Fibroblast of lung (primary cell): Measurements from ENCODE around the gene KIAA0753. TPM values are rescaled to one million over a fixed set of nuclear protein-coding genes. Genes with fewer than 3 reads are reported as not detected.
"Not testable (repeated sequence)": the region's sequence is repeated elsewhere in the genome, so short reads cannot be mapped to it uniquely, and the experiment has no call there.

Experiments used
- DNase-seq, 2 donors: peaks; one replicate each; pipeline versions ENCODE4 v3.0.0 to v3.0.0-alpha.2; 2010; ENCODE audit warnings: low read depth in 2 of 2
- H2AFZ ChIP-seq: 2 replicates; pipeline ENCODE4 v1.5.1; 2012; ENCODE audit warnings: low read length, control low read depth, inconsistent platforms
- H3K27ac ChIP-seq: 2 replicates; pipeline ENCODE4 v1.5.1; 2011; ENCODE audit warnings: low read length, control low read depth; ENCODE audit not compliant: insufficient read depth
- H3K27me3 ChIP-seq: 2 replicates; pipeline ENCODE4 v1.5.1; 2011; ENCODE audit warnings: mild to moderate bottlenecking, low read length; ENCODE audit not compliant: control insufficient read depth, insufficient read depth
- H3K36me3 ChIP-seq: 2 replicates; pipeline ENCODE4 v1.5.1; 2011; ENCODE audit warnings: low read length; ENCODE audit not compliant: control insufficient read depth, insufficient read depth
- H3K4me1 ChIP-seq: 2 replicates; pipeline ENCODE4 v1.5.1; 2011; ENCODE audit warnings: low read length; ENCODE audit not compliant: control insufficient read depth, insufficient read depth; ENCODE audit errors: extremely low read depth
- H3K4me2 ChIP-seq: 2 replicates; pipeline ENCODE4 v1.5.1; 2011; ENCODE audit warnings: low read length, control low read depth; ENCODE audit not compliant: insufficient read depth; ENCODE audit errors: extremely low read depth
- H3K4me3 ChIP-seq, 4 experiments: fragments of 200-600 bp in 1 of 4; sonication (generic) in 1 of 4; replicated peaks in 1 of 4; 2 replicates each; pipeline ENCODE4 v1.5.1; 2011 to 2016; ENCODE audit warnings: low read length in 4 of 4, low read depth in 3 of 4, mild to moderate bottlenecking in 3 of 4, control low read depth in 2 of 4, inconsistent platforms in 1 of 4, mixed read lengths in 1 of 4; ENCODE audit not compliant: insufficient read depth in 1 of 4; ENCODE audit errors: control extremely low read depth in 1 of 4
- H3K79me2 ChIP-seq: 2 replicates; pipeline ENCODE4 v1.5.1; 2012; ENCODE audit warnings: mild to moderate bottlenecking, low read length, inconsistent platforms; ENCODE audit not compliant: control insufficient read depth, insufficient read depth
- H3K9ac ChIP-seq: 2 replicates; pipeline ENCODE4 v1.5.1; 2011; ENCODE audit warnings: mild to moderate bottlenecking, low read length, control low read depth; ENCODE audit not compliant: insufficient read depth
- H3K9me3 ChIP-seq: 2 replicates; pipeline ENCODE4 v1.5.1; 2012; ENCODE audit warnings: low read depth, low read length; ENCODE audit not compliant: control insufficient read depth, insufficient read depth
- H4K20me1 ChIP-seq: 2 replicates; pipeline ENCODE4 v1.5.1; 2011; ENCODE audit warnings: low read length; ENCODE audit not compliant: control insufficient read depth, insufficient read depth; ENCODE audit errors: extremely low read depth
- CTCF ChIP-seq, 2 donors: IDR thresholded peaks in 1 of 2; conservative IDR thresholded peaks in 1 of 2; 1 replicate in 1 of 2; 2 replicates in 1 of 2; pipeline ENCODE4 v1.5.1; 2011 to 2012; ENCODE audit warnings: low read length in 2 of 2, control low read depth in 1 of 2, inconsistent platforms in 1 of 2, low read depth in 1 of 2, mild to moderate bottlenecking in 1 of 2
- EZH2 ChIP-seq: IDR thresholded peaks from 2 replicates; pipeline ENCODE4 v1.5.1; 2012; ENCODE audit warnings: low read length, control low read depth, mild to moderate bottlenecking; ENCODE audit errors: missing control alignments
- polyA plus RNA-seq, 2 donors: library from polyadenylated mRNA; depleted of rRNA in 1 of 2; stranded (reverse) in 1 of 2; unstranded in 1 of 2; fragments of >200 nt; gene quantifications; 2 replicates each; pipeline ENCODE4 v1.2.1, GENCODE V29; 2011 to 2012; ENCODE audit warnings: missing spikeins in 1 of 2
- total RNA-seq: library from RNA; depleted of rRNA; stranded (reverse); fragments of >200 nt; gene quantifications from 2 replicates; pipeline ENCODE4 v1.2.1, GENCODE V29; 2014

The KIAA0753 gene
- total and polyA plus RNA-seq, 2 donors (not counting 1 experiment from before 2014, with no cell fraction given), result 5.8 to 12.9 TPM

- TF ChIP-seq EZH2 (no peak), CTCF (conservative IDR thresholded peaks at IDR 0.05 in 1 of 2, IDR thresholded peaks at IDR 0.05 in 1 of 2; ENCODE audit: low read depth in 1 of 2, low read length in 2 of 2) (peak; percentile 96 to 98)
- Histone ChIP-seq H3K36me3 (no peaks in the 10 kb centered on the region), H3K4me1 (no peaks in the 10 kb centered on the region), H3K79me2 (no peaks in the 10 kb centered on the region), H3K9ac (no peak overlapping the region), H2AFZ (no peak overlapping the region), H3K27me3 (peaks cover 11% of the 10 kb centered on the region), H3K9me3 (no peaks in the 10 kb centered on the region), H3K27ac (no peak overlapping the region), H3K4me3 (no peak overlapping the region), H4K20me1 (no peaks in the 10 kb centered on the region), H3K4me2 (no peak overlapping the region)
- DNase-seq, result peak; percentile 72 to 84
These were observed 25.6 kb upstream of the KIAA0753 start for GRCh38 chr17:6666077-6666521.

GRCh38 chr17:6663200-6663599, 22.7 kb upstream of the KIAA0753 start:
- not testable (repeated sequence) for H3K27me3 ChIP-seq, H4K20me1 ChIP-seq, H3K79me2 ChIP-seq, H3K36me3 ChIP-seq, H3K4me2 ChIP-seq, H3K4me3 ChIP-seq, H3K9ac ChIP-seq, H3K4me1 ChIP-seq, H2AFZ ChIP-seq, H3K27ac ChIP-seq, H3K9me3 ChIP-seq, DNase-seq

GRCh38 chr17:6661464-6661848, 20.9 kb upstream of the KIAA0753 start:
- DNase-seq, result no peak
- Histone ChIP-seq H3K9ac (no peak overlapping the region), H2AFZ (no peak overlapping the region), H3K27ac (no peak overlapping the region), H3K79me2 (no peaks in the 10 kb centered on the region), H3K4me1 (no peaks in the 10 kb centered on the region), H4K20me1 (no peaks in the 10 kb centered on the region), H3K9me3 (no peaks in the 10 kb centered on the region), H3K4me3 (no peak overlapping the region), H3K27me3 (peaks cover 11% of the 10 kb centered on the region), H3K4me2 (no peak overlapping the region), H3K36me3 (no peaks in the 10 kb centered on the region)
- TF ChIP-seq EZH2 (no peak), CTCF (conservative IDR thresholded peaks at IDR 0.05 in 1 of 2, IDR thresholded peaks at IDR 0.05 in 1 of 2; ENCODE audit: low read depth in 1 of 2, low read length in 2 of 2) (no peak)
